ENCODE results near the gene OR2S2. TPM values are rescaled to one million over a fixed set of nuclear protein-coding genes. Genes with fewer than 3 reads are reported as not detected.

OR2S2 gene
- total RNA-seq, 4 donors from 2014 or later: not detected

DNA sequence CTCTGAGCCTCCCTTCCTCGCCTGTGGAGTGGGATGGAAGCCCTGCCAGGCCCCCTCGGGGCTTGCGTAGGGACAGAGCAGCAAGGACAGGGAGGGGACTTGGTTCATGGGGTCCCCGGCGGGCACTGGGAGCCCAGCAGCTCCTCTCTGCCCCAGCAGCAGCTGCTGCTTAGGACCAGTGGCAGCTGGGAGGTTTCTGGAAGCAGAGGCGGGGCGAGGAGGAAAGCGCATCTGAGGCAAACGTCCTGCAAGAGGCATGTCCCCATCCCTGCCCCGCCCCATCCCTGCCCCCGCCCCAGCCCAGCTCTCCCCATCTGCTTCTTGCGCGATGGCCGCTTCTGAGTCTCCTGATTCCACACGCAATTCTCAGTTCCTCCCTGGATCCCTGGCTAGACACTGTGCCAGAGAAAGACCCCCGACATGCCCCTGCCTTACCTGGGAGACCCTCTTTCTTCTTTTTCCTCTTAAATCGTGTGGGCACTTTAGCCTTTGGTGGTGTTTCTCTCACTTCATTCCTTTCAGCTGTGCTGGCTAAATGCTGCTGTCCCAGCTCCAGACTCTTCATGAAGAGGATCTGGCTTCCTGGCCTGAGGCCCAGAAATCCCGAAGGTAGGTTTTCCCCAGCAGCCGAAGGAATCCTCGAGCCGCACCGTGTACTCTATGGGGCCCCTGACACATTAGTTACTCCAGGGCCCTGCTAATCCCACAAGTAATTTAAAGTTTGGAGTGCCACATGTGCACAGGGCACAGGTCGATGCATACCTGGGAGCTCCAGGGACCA is 4.4 kb upstream of the OR2S2 start:
- no peaks in the 10 kb centered on the region for H3K36me3 ChIP-seq
- TF ChIP-seq CTCF (IDR thresholded peaks at IDR 0.05) (no peak), POLR2A (IDR thresholded peaks at IDR 0.05) (no peak)
- no peaks in the 10 kb centered on the region for H3K9me3 ChIP-seq
- peak in 1 of 2 donors; percentile 46 for DNase-seq
- intact Hi-C loops (cut with DNase I; ENCODE audit: low total_unique reads): loop anchor here (10.0 kb wide), 1 partner anchor 52 kb away; no protein-coding TSS in a partner anchor
- H3K27ac ChIP-seq: peak overlapping the region in 1 of 2 donors; percentile 19
- H3K4me3 ChIP-seq: no peak overlapping the region
- no peaks in the 10 kb centered on the region for H3K27me3 ChIP-seq
- no peaks in the 10 kb centered on the region for H3K4me1 ChIP-seq

- intact Hi-C loops (cut with DNase I; ENCODE audit: low total_unique reads): loop anchor here (10.0 kb wide), 1 partner anchor 55 kb away; no protein-coding TSS in a partner anchor
- Histone ChIP-seq H3K36me3 (no peaks in the 10 kb centered on the region), H3K4me1 (no peaks in the 10 kb centered on the region), H3K27ac (no peak overlapping the region), H3K9me3 (no peaks in the 10 kb centered on the region), H3K27me3 (no peaks in the 10 kb centered on the region), H3K4me3 (no peak overlapping the region)
- TF ChIP-seq CTCF (IDR thresholded peaks at IDR 0.05) (no peak), POLR2A (IDR thresholded peaks at IDR 0.05) (no peak)
- DNase-seq: no peak
Measured at GRCh38 chr9:35960039-35960655, 2.2 kb upstream of the OR2S2 start.

- no peaks in the 10 kb centered on the region for H3K9me3 ChIP-seq
- H3K27me3 ChIP-seq: no peaks in the 10 kb centered on the region
- H3K4me3 ChIP-seq: no peak overlapping the region
- TF ChIP-seq POLR2A (IDR thresholded peaks at IDR 0.05) (no peak), CTCF (IDR thresholded peaks at IDR 0.05) (no peak)
- DNase-seq: no peak
- intact Hi-C loops (cut with DNase I; ENCODE audit: low total_unique reads): no loop called here
- H3K27ac ChIP-seq: no peak overlapping the region
- no peaks in the 10 kb centered on the region for H3K36me3 ChIP-seq
- H3K4me1 ChIP-seq: no peaks in the 10 kb centered on the region
Measured at GRCh38 chr9:35956651-35957050, 1.3 kb downstream of the OR2S2 start.

DNA sequence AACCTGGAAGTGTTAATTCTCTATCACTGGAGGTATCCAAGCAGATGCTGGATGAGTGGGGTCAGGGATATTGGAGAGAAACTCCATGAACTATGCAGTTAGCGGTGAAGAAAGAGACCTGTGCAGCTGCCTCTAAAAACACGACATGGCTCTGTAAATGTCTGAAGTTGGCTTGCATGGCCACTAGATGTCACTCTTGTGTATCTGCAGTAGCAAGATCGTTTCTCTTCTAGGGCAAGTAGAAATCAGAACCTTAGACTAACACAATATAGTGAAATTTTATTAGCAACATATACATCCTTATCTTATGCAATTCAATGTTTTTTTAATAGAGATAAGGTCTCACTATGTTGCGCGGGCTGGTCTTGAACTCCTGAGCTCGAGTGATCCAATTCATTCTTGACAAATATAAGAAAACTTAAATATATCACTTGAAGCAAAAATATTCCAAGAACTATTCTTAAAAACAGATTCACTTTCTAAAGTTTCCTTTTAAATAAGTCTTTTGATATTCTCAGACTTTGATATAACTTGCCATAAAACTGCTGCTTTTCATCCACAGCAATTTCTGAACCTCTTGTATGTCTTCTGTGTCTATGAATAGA is 2.9 kb downstream of the OR2S2 start:
- H3K4me1 ChIP-seq: no peaks in the 10 kb centered on the region
- TF ChIP-seq CTCF (IDR thresholded peaks at IDR 0.05): peak; percentile 78 to 87 (median 83)
- TF ChIP-seq POLR2A (IDR thresholded peaks at IDR 0.05): no peak
- H3K27ac ChIP-seq: no peak overlapping the region
- H3K9me3 ChIP-seq: no peaks in the 10 kb centered on the region
- no peaks in the 10 kb centered on the region for H3K36me3 ChIP-seq
- H3K27me3 ChIP-seq: no peaks in the 10 kb centered on the region
- intact Hi-C loops (cut with DNase I; ENCODE audit: low total_unique reads): no loop called here
- H3K4me3 ChIP-seq: no peak overlapping the region
- peak; percentile 37 to 65 for DNase-seq
